Stimulated activated CD4-positive, alpha-beta T cell treated with anti-CD3 and anti-CD28 coated beads, Interleukin-1b, Interleukin-23, amount 100 ng/mL, for 4 hours (primary cell): ENCODE measurements around the gene DHRS3.
A peak's percentile ranks its signal among the peaks of the same experiment; 100 is the strongest.

Experiments used
- DNase-seq, 2 donors: peaks; one replicate each; pipeline ENCODE4 v3.0.0-alpha.2; 2020; ENCODE audit warnings: low read depth in 2 of 2

DHRS3 gene

GRCh38 chr1:12554521-12555305 is 63.3 kb downstream of the DHRS3 start:
- DNase-seq, result no peak

- no peak for DNase-seq
Observed at GRCh38 chr1:12553963-12554362, 64.0 kb downstream of the DHRS3 start.

GRCh38 chr1:12552951-12553921 is 64.8 kb downstream of the DHRS3 start:
- no peak for DNase-seq

GRCh38 chr1:12552111-12552888 is 65.7 kb downstream of the DHRS3 start:
- DNase-seq, result no peak

- no peak for DNase-seq
Observed at GRCh38 chr1:12551584-12551983, 66.4 kb downstream of the DHRS3 start.

- DNase-seq, result peak in 1 of 2 donors; percentile 6
Observed at GRCh38 chr1:12549460-12550349, 68.3 kb downstream of the DHRS3 start.

GRCh38 chr1:12548973-12549459 is 69.0 kb downstream of the DHRS3 start:
- no peak for DNase-seq

GRCh38 chr1:12548279-12548972 is 69.6 kb downstream of the DHRS3 start:
- no peak for DNase-seq

GRCh38 chr1:12547586-12548225 is 70.3 kb downstream of the DHRS3 start:
- DNase-seq, result no peak

- no peak for DNase-seq
Observed at GRCh38 chr1:12546771-12547585, 71.0 kb downstream of the DHRS3 start.

GRCh38 chr1:12544992-12545391 is 73.0 kb downstream of the DHRS3 start:
- no peak for DNase-seq

GRCh38 chr1:12544357-12544756 is 73.7 kb downstream of the DHRS3 start:
- no peak for DNase-seq

- DNase-seq, result no peak
Observed at GRCh38 chr1:12543740-12544154, 74.3 kb downstream of the DHRS3 start.

GRCh38 chr1:12542616-12543592 is 75.1 kb downstream of the DHRS3 start:
- DNase-seq, result no peak

GRCh38 chr1:12542138-12542465 is 75.9 kb downstream of the DHRS3 start:
- DNase-seq, result no peak

- DNase-seq, result no peak
Observed at GRCh38 chr1:12541274-12542137, 76.5 kb downstream of the DHRS3 start.
